HG02763 (cell line): ENCODE data around the gene FAM217A.

Source experiments
- ATAC-seq: cut with Tn5 transposase; IDR thresholded peaks from one replicate; pipeline ENCODE4 v1.9.1; 2021; ENCODE audit warnings: mild to moderate bottlenecking, moderate library complexity; ENCODE audit not compliant: unreplicated experiment

Gene FAM217A

GRCh38 chr6:4088704-4089103, 9.8 kb upstream of the FAM217A start:
- no peak for ATAC-seq

GRCh38 chr6:4085332-4085700, 6.4 kb upstream of the FAM217A start:
- ATAC-seq = no peak

GRCh38 chr6:4084444-4085331, 5.8 kb upstream of the FAM217A start:
- ATAC-seq = no peak

GRCh38 chr6:4074478-4075235, 4.3 kb downstream of the FAM217A start:
- ATAC-seq = no peak

GRCh38 chr6:4071330-4071729, 7.6 kb downstream of the FAM217A start:
- ATAC-seq = no peak

- ATAC-seq = no peak
These were observed 9.7 kb downstream of the FAM217A start for GRCh38 chr6:4069199-4069598.

GRCh38 chr6:4067673-4068072, 11.3 kb downstream of the FAM217A start:
- ATAC-seq = no peak

GRCh38 chr6:4066029-4066755, 12.7 kb downstream of the FAM217A start:
- ATAC-seq = no peak

- ATAC-seq = no peak
These were observed 19.7 kb downstream of the FAM217A start for GRCh38 chr6:4059115-4059777.

- no peak for ATAC-seq
These were observed 21.9 kb downstream of the FAM217A start for GRCh38 chr6:4057036-4057435.

- ATAC-seq = no peak
These were observed 23.4 kb downstream of the FAM217A start for GRCh38 chr6:4055420-4056041.

GRCh38 chr6:4049246-4049645, 29.7 kb downstream of the FAM217A start:
- no peak for ATAC-seq

GRCh38 chr6:4041480-4041879, 37.5 kb downstream of the FAM217A start:
- ATAC-seq = no peak

GRCh38 chr6:4039348-4039747, 39.6 kb downstream of the FAM217A start:
- ATAC-seq = no peak

GRCh38 chr6:4036581-4036980, 42.4 kb downstream of the FAM217A start:
- no peak for ATAC-seq

GRCh38 chr6:4032475-4032874, 46.5 kb downstream of the FAM217A start:
- ATAC-seq = no peak

- no peak for ATAC-seq
These were observed 47.5 kb downstream of the FAM217A start for GRCh38 chr6:4031442-4031841.

GRCh38 chr6:4030669-4031068, 48.3 kb downstream of the FAM217A start:
- no peak for ATAC-seq

GRCh38 chr6:4029687-4030086, 49.2 kb downstream of the FAM217A start:
- no peak for ATAC-seq

- no peak for ATAC-seq
These were observed 50.9 kb downstream of the FAM217A start for GRCh38 chr6:4028051-4028450.

- no peak for ATAC-seq
These were observed 53.3 kb downstream of the FAM217A start for GRCh38 chr6:4025681-4026080.
